ENCODE results near the gene PACS2. TPM values are rescaled to one million over a fixed set of nuclear protein-coding genes. Genes with fewer than 3 reads are reported as not detected.

Gene PACS2
- total and polyA plus RNA-seq, 2 of the 8 experiments (the other 6 are each of a cell fraction or from before 2014, with no cell fraction given), result 38.0 to 62.8 TPM

DNA sequence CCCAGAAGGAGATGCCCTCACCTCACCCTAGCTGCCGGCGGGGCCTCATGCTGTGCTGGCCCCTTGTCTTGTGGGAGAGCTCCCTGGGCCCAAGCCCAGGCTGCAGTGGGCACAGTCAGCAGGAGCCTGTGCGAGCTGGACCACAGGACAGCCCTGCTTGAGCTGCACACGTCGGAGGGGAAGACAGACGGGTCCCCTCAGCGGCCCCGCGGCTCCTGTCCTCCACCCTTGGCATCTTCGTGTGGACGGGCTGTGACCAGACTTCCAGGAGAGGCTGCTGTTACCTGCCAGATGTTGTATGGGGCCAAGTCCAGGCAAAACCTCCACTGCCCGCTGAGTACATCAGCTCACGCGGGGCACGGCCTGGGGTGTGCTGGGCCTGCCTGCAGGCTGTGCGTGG, 74.4 kb downstream of the PACS2 start:
- Histone ChIP-seq H4K5ac (ENCODE audit: insufficient read length, low read depth, low read length) (no peak overlapping the region), H3K4me1 (replicated peaks in 1 of 4; ENCODE audit: control insufficient read depth in 3 of 4, insufficient read depth in 4 of 4, low read length in 3 of 4) (no peaks in the 10 kb centered on the region), H3K4me2 (ENCODE audit: insufficient read depth in 1 of 2, low read depth in 2 of 2, low read length in 2 of 2) (no peak overlapping the region), H2BK5ac (ENCODE audit: low read depth, low read length) (no peak overlapping the region), H3K27ac (ENCODE audit: low read depth, low read length) (no peak overlapping the region), H2AK5ac (ENCODE audit: low read depth, low read length) (no peak overlapping the region), H3K79me1 (ENCODE audit: low read depth, low read length) (no peaks in the 10 kb centered on the region; the same call in 1 of the 2 replicates), H4K8ac (ENCODE audit: extremely low read depth, insufficient read depth, low read length) (no peak overlapping the region), H2AFZ (ENCODE audit: low read length) (no peak overlapping the region), H3K4me3 (ENCODE audit: extremely low read depth in 1 of 4, insufficient read depth in 2 of 4, low read depth in 3 of 4, low read length in 4 of 4) (no peak overlapping the region), H3K23ac (ENCODE audit: insufficient read length) (no peak overlapping the region), H3K4ac (replicated peaks; ENCODE audit: insufficient read length, low read depth, low read length) (no peak overlapping the region), H3K14ac (ENCODE audit: insufficient read length) (no peak overlapping the region), H3K18ac (ENCODE audit: extremely low read depth, low read length) (no peak overlapping the region), H3K27me3 (replicated peaks in 1 of 4; ENCODE audit: control insufficient read depth in 3 of 4, extremely low read depth in 1 of 4, insufficient read depth in 3 of 4, low read length in 3 of 4) (no peaks in the 10 kb centered on the region), H3K23me2 (ENCODE audit: low read depth, low read length) (no peaks in the 10 kb centered on the region), H2BK120ac (replicated peaks; ENCODE audit: low read depth, low read length) (no peak overlapping the region), H3K56ac (replicated peaks; ENCODE audit: insufficient read length, low read depth, low read length) (no peak overlapping the region), H3K9me3 (ENCODE audit: insufficient read depth in 2 of 2, low read depth in 1 of 2, low read length in 1 of 2) (no peaks in the 10 kb centered on the region), H3K9ac (replicated peaks in 1 of 4; ENCODE audit: extremely low read depth in 1 of 4, low read depth in 3 of 4, low read length in 3 of 4) (no peak overlapping the region), H2BK15ac (ENCODE audit: low read length) (no peak overlapping the region), H3K79me2 (ENCODE audit: control insufficient read depth in 1 of 2, insufficient read depth in 2 of 2, low read length in 2 of 2) (no peaks in the 10 kb centered on the region), H2BK12ac (ENCODE audit: low read depth, low read length) (no peak overlapping the region), H4K20me1 (replicated peaks in 1 of 2; ENCODE audit: control insufficient read depth in 1 of 2, insufficient read depth in 2 of 2, low read length in 2 of 2) (peaks cover 0 to 8% of the 10 kb centered on the region in 2 experiments), H2BK20ac (ENCODE audit: low read length) (no peak overlapping the region), H3K36me3 (ENCODE audit: control insufficient read depth in 2 of 4, insufficient read depth in 4 of 4, low read length in 3 of 4) (peaks cover 0 to 12% (median 2%) of the 10 kb centered on the region in 4 experiments; a peak in 3 of 8 replicates), H4K91ac (replicated peaks; ENCODE audit: insufficient read length, low read length) (no peak overlapping the region)
- 87% methylated on average over 16 of the region's 16 CpGs; no CpG with 5 or more reads in 1 of the 2 experiments for WGBS, 2 experiments (ENCODE audit: extremely low coverage in 1 of 2, insufficient coverage in 1 of 2, insufficient read length in 1 of 2, insufficient replicate concordance in 2 of 2, low coverage in 1 of 2, low lambda C conversion rate in 2 of 2, missing lambda C conversion rate in 1 of 2)
- DNase-seq (ENCODE audit: low read depth in 1 of 2, low spot score in 2 of 2) (no peak), FAIRE-seq (no peak)
- CTCF ChIA-PET (ENCODE audit: partially characterized antibody), result interaction anchor here (1.0 to 2.0 kb wide), 6 partner anchors 8 to 180 kb away, joined by 3 to 6 read pairs (median 3); no protein-coding TSS in a partner anchor
- POLR2A ChIA-PET (ENCODE audit: partially characterized antibody), result interaction anchor here (1.1 to 1.8 kb wide), 4 partner anchors 9 to 67 kb away, joined by 3 to 7 read pairs (median 4); partner anchors contain the start of gene TEX22
- no peak for TF ChIP-seq SP4 (IDR thresholded peaks at IDR 0.05; ENCODE audit: low read length)
- TF ChIP-seq, protein P1, sequence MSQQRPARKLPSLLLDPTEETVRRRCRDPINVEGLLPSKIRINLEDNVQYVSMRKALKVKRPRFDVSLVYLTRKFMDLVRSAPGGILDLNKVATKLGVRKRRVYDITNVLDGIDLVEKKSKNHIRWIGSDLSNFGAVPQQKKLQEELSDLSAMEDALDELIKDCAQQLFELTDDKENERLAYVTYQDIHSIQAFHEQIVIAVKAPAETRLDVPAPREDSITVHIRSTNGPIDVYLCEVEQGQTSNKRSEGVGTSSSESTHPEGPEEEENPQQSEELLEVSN (IDR thresholded peaks at IDR 0.05), result no peak
- no peak for TF ChIP-seq CEBPB (IDR thresholded peaks at IDR 0.05; ENCODE audit: low read depth, low read length)
- no peak for TF ChIP-seq PHF8 (conservative IDR thresholded peaks at IDR 0.05; ENCODE audit: low read depth, low read length)
- TF ChIP-seq EP300 (IDR thresholded peaks at IDR 0.05; ENCODE audit: borderline replicate concordance in 1 of 2, low read depth in 2 of 2, low read length in 2 of 2), result no peak
- no peak for TF ChIP-seq JUND (IDR thresholded peaks at IDR 0.05; ENCODE audit: low read length)
- TF ChIP-seq CHD2 (IDR thresholded peaks at IDR 0.05; ENCODE audit: low read length), result no peak
- no peak for TF ChIP-seq EZH2 (IDR thresholded peaks at IDR 0.05; ENCODE audit: low read depth, low read length, severe bottlenecking)
- TF ChIP-seq ASH2L (IDR thresholded peaks at IDR 0.05; ENCODE audit: low read length), result no peak
- no peak for TF ChIP-seq SP1 (IDR thresholded peaks at IDR 0.05; ENCODE audit: low read depth, low read length)
- no peak for TF ChIP-seq KDM1A (IDR thresholded peaks at IDR 0.05; ENCODE audit: borderline replicate concordance, low read length)

Data from H1 (cell line).